ENCODE results near the gene ZDHHC20. TPM values are rescaled to one million over a fixed set of nuclear protein-coding genes. Genes with fewer than 3 reads are reported as not detected.

Gene ZDHHC20
- total and polyA plus RNA-seq, 3 donors from 2014 or later, result 52.4 to 76.2 (median 75.8) TPM

- Histone ChIP-seq H3K27ac (no peak overlapping the region), H3K27me3 (no peaks in the 10 kb centered on the region), H3K4me3 (no peak overlapping the region), H3K9me3 (no peaks in the 10 kb centered on the region), H3K36me3 (ENCODE audit: low read depth, missing control alignments) (no peaks in the 10 kb centered on the region), H3K4me1 (no peaks in the 10 kb centered on the region)
- intact Hi-C loops (cut with DNase I; ENCODE audit: low total_unique reads), result no loop called here
- no peak for TF ChIP-seq POLR2A (IDR thresholded peaks at IDR 0.05)
- no peak for TF ChIP-seq CTCF (IDR thresholded peaks at IDR 0.05)
- DNase-seq, result peak; percentile 19
- 70 to 77% methylated on average over 4 to 6 of the region's 6 CpGs for WGBS, 2 donors
Observed at GRCh38 chr13:21338156-21338555, 120.9 kb downstream of the ZDHHC20 start.

GRCh38 chr13:21336609-21337349 lies 122.3 kb downstream of the ZDHHC20 start:
- Histone ChIP-seq H3K4me1 (no peaks in the 10 kb centered on the region), H3K27me3 (no peaks in the 10 kb centered on the region), H3K4me3 (no peak overlapping the region), H3K36me3 (ENCODE audit: low read depth, missing control alignments) (no peaks in the 10 kb centered on the region), H3K27ac (no peak overlapping the region), H3K9me3 (no peaks in the 10 kb centered on the region)
- WGBS, 2 donors, result 72 to 81% methylated on average over 8 to 10 of the region's 10 CpGs
- no peak for DNase-seq
- intact Hi-C loops (cut with DNase I; ENCODE audit: low total_unique reads), result no loop called here
- TF ChIP-seq CTCF (IDR thresholded peaks at IDR 0.05) (no peak), POLR2A (IDR thresholded peaks at IDR 0.05) (no peak)

GRCh38 chr13:21333186-21333585 lies 125.9 kb downstream of the ZDHHC20 start:
- H3K27ac ChIP-seq, result no peak overlapping the region
- no peaks in the 10 kb centered on the region for H3K36me3 ChIP-seq (ENCODE audit: low read depth, missing control alignments)
- no peaks in the 10 kb centered on the region for H3K27me3 ChIP-seq
- no peaks in the 10 kb centered on the region for H3K4me1 ChIP-seq
- WGBS, 2 donors, result 43 to 67% methylated on average over 2 of the region's 2 CpGs
- no peak overlapping the region for H3K4me3 ChIP-seq
- no peak for TF ChIP-seq CTCF (IDR thresholded peaks at IDR 0.05)
- TF ChIP-seq POLR2A (IDR thresholded peaks at IDR 0.05), result no peak
- H3K9me3 ChIP-seq, result no peaks in the 10 kb centered on the region
- intact Hi-C loops (cut with DNase I; ENCODE audit: low total_unique reads), result no loop called here
- no peak for DNase-seq

- TF ChIP-seq POLR2A (IDR thresholded peaks at IDR 0.05) (no peak), CTCF (IDR thresholded peaks at IDR 0.05) (no peak)
- H3K36me3 ChIP-seq (ENCODE audit: low read depth, missing control alignments), result no peaks in the 10 kb centered on the region
- no peaks in the 10 kb centered on the region for H3K9me3 ChIP-seq
- H3K27ac ChIP-seq, result no peak overlapping the region
- no peak for DNase-seq
- intact Hi-C loops (cut with DNase I; ENCODE audit: low total_unique reads), result no loop called here
- H3K4me1 ChIP-seq, result no peaks in the 10 kb centered on the region
- no peaks in the 10 kb centered on the region for H3K27me3 ChIP-seq
- no peak overlapping the region for H3K4me3 ChIP-seq
- 82 to 83% methylated on average over 8 of the region's 8 CpGs for WGBS, 2 donors
Observed at GRCh38 chr13:21330126-21330861, 128.8 kb downstream of the ZDHHC20 start.

Data from testis (tissue), 3 donors.